HG02678 (cell line): ENCODE data around the gene KSR1.
"Not testable (repeated sequence)": the region's sequence is repeated elsewhere in the genome, so short reads cannot be mapped to it uniquely, and the experiment has no call there.

Source experiments
- ATAC-seq: cut with Tn5 transposase; IDR thresholded peaks from one replicate; pipeline ENCODE4 v1.9.1; 2021; ENCODE audit warnings: mild to moderate bottlenecking, moderate library complexity; ENCODE audit not compliant: unreplicated experiment

Gene KSR1

DNA sequence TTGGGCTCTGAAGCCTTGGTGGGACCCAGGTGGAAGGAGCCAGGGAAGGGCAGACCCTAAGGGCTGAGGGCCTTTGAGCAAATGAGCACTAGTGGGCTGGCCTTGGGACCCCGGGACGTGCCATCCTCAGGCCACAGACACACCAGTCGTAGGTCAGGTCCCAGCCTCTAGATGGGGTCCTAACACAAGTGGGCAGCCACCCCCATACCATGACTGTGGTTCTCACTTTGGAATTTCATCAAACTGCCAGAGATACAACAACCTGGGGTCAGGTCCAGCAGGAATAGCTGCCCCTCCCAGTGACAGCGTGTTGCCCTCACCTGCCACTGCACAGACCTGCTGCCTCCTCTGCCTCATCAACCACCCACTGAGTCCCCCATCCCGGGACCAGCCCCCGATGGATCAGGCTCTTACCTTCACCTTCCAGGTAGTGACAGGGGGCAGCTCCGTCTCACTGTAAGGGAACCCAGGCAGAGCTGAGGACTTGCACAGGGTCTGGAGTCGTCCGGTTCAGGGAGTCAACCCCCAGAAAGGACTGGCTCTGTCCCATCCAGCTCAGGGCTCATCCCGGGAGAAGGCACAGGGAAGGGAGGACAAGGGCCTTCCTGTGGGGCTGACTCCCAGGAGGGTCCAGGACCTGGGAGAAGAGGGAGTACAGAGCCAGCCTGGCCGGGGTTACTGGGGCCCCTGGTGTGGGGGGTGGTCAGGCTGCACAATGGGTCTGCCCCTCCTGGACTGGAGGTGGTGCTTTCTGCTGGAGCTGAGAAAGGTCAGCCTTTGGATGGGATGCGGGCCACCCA lies 214.7 kb downstream of the KSR1 start:
- ATAC-seq: no peak

DNA sequence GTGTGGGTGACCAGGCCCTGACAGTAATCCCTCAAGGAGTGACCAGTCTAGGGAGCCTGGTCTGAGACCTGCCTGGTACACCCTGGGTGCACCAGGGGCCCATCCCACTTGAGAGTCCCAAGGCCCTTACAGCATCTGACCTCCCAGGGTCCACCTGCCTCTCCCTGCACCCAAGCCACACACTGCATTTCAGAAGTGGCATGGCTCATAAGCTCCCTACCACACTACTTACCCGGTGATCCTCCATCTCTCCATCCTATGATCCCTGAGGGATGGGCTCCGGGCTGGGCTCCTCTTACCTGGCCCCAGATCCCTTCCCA lies 215.3 kb downstream of the KSR1 start:
- ATAC-seq: no peak

DNA sequence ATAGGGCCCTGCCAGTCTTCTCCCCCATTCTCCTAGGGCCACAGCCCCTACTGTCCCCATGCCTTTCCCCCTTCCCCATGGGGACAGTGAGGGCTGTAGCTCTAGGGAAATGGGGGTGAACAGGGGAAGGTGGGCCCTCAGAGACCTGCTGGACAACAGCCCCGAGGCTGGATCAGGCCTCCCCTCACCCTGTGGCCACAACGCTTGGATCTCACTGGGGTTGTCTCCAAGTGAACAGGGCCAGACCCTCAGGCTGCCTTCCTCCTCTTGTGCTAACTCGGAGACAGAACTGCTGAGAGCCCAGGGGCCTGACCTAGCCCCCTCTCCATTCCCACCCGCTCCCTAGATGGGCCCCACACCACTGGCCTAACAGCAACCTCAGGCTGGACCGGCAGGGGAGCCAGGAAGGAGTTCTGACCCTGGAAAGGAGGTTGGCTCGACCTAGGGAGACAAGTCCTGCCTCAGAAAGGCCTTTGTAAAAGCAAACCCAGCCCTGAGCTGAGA lies 215.8 kb downstream of the KSR1 start:
- ATAC-seq: not testable (repeated sequence)

DNA sequence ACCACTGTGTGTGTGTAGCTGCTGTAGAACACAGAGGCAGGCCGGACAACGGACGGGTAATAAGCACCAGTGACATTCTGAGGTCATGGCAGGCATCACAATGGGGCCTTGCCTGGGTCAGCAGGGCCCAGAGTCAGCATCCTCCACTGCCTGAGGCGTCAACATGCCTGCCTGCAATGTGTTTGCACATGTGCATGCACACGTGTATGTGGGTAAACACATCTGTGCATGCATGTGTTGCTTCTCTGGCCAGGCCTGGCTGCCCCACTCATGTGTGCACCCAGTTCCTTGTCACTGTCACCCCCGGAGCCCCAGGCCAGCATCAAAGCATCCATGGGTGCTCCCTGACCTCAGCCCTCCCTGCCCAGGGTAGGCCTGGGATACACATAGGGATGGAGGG lies 218.1 kb downstream of the KSR1 start:
- ATAC-seq: no peak
